ENCODE data around the gene LAMA5.
A peak's percentile ranks its signal among the peaks of the same experiment; 100 is the strongest.

Gene LAMA5, protein sequence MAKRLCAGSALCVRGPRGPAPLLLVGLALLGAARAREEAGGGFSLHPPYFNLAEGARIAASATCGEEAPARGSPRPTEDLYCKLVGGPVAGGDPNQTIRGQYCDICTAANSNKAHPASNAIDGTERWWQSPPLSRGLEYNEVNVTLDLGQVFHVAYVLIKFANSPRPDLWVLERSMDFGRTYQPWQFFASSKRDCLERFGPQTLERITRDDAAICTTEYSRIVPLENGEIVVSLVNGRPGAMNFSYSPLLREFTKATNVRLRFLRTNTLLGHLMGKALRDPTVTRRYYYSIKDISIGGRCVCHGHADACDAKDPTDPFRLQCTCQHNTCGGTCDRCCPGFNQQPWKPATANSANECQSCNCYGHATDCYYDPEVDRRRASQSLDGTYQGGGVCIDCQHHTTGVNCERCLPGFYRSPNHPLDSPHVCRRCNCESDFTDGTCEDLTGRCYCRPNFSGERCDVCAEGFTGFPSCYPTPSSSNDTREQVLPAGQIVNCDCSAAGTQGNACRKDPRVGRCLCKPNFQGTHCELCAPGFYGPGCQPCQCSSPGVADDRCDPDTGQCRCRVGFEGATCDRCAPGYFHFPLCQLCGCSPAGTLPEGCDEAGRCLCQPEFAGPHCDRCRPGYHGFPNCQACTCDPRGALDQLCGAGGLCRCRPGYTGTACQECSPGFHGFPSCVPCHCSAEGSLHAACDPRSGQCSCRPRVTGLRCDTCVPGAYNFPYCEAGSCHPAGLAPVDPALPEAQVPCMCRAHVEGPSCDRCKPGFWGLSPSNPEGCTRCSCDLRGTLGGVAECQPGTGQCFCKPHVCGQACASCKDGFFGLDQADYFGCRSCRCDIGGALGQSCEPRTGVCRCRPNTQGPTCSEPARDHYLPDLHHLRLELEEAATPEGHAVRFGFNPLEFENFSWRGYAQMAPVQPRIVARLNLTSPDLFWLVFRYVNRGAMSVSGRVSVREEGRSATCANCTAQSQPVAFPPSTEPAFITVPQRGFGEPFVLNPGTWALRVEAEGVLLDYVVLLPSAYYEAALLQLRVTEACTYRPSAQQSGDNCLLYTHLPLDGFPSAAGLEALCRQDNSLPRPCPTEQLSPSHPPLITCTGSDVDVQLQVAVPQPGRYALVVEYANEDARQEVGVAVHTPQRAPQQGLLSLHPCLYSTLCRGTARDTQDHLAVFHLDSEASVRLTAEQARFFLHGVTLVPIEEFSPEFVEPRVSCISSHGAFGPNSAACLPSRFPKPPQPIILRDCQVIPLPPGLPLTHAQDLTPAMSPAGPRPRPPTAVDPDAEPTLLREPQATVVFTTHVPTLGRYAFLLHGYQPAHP (N-terminal part only)

DNA sequence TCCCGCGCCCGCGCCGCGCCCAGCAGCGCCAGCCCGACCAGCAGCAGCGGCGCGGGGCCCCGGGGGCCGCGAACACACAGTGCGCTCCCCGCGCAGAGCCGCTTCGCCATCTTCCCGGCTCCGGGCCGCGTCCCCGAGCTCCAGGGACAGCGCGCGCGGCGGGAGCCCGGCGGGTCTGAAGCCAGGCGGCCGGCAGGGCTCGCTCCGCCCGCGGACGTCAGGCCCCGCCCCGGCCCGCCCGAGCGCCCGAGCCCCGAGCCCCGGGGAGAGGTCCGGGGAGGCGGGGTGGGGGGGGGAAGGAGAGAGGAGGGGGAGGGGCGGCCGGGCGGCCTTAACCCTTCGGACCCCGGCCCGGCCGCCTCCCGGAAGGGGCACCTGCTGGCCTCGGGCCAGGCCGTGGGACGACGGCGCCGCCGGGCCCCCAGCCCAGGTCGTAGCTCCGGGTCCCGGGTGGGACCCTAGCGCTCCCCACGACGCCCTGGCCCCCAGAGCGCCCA is at the start of gene LAMA5:
Gene LAMA5, minus strand, starts transcription at position 177 of the 497 bp plus-strand sequence. Its CDS starts 67 bp downstream, at position 110.
- no peaks in the 10 kb centered on the region for H3K36me3 ChIP-seq (ENCODE audit: insufficient read depth, low read length)
- no peaks in the 10 kb centered on the region for H3K9me3 ChIP-seq (ENCODE audit: control insufficient read depth, insufficient read depth, low read length)
- peak within 1 kb of the TSS; percentile 76 for H3K9ac ChIP-seq (ENCODE audit: low read depth, low read length)
- peaks cover 47% of the 10 kb centered on the region; the same call in 1 of the 2 replicates for H3K4me1 ChIP-seq (ENCODE audit: insufficient read depth, low read length)

DNA sequence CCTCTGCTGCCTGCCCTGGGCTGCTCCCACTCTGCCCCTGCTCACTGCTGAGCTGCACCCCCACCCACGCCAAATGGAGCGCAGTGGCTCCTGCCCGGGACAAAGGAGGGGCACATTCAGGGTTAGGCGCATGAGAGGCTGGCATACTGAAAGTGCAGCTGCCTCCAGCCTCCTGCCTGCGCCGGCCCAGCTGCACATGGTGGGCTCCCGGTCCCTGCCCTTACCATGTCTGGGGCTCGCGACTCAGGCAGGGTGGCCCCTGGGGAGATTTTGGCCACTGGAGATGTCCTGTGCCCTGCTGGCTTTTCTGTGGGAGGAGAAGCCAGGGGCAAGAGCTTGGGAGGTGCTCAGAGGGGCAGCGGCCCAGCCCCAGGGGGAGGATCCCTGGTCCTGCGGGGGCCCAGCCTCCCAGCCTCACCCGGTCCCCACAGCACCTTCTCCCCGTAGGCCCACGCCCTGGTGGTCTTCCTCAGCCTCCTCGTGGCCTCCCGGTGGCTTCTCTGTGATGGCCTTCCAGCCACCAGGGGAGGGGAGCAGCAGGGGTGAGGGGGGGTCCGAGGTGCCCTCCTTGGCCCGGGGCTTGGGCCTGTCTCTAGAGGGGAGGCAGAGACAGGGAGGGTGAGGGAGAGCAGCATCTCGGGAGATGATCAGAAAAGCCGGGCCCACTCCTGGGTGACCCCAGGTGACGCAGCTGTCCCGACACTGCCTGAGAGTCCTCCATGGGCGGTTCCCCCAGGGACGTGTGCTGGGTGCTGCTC is 48.4 kb upstream of the LAMA5 start:
- Histone ChIP-seq H3K4me1 (ENCODE audit: insufficient read depth, low read length) (no peaks in the 10 kb centered on the region), H3K9me3 (ENCODE audit: control insufficient read depth, insufficient read depth, low read length) (no peaks in the 10 kb centered on the region), H3K9ac (ENCODE audit: low read depth, low read length) (no peak overlapping the region), H3K36me3 (ENCODE audit: insufficient read depth, low read length) (no peaks in the 10 kb centered on the region)

DNA sequence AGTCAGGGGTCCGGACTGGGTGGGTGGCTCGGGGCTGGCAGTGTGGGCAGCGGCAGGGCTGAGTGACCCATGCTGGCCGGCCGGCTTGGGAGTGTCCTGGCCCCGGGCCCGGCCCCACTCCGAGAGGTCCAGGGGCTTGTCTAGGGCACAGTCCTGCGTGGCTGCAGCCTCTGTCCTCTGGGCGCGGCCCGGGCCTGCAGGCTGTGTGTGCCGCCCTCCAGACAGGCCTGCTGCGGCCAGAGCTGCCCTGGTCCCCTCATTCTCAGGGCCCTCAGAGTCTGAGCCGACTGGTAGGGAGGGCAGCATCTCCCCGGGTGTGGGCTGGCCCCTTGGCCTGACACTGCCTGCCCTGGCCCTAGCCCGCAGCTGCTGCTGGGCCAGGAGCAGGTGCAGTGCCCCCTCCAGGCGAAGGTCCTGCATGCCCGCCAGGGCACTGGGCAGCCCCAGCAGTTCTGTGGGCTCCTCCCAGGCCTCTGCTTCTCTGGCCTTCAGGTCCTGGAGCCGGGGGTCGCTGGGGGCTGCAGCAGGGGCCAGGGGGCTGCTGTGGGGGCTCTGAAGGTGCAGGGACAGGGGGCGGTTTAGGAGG is 46.9 kb upstream of the LAMA5 start:
- no peaks in the 10 kb centered on the region for H3K9me3 ChIP-seq (ENCODE audit: control insufficient read depth, insufficient read depth, low read length)
- no peak overlapping the region for H3K9ac ChIP-seq (ENCODE audit: low read depth, low read length)
- no peaks in the 10 kb centered on the region for H3K4me1 ChIP-seq (ENCODE audit: insufficient read depth, low read length)
- H3K36me3 ChIP-seq (ENCODE audit: insufficient read depth, low read length), result no peaks in the 10 kb centered on the region

DNA sequence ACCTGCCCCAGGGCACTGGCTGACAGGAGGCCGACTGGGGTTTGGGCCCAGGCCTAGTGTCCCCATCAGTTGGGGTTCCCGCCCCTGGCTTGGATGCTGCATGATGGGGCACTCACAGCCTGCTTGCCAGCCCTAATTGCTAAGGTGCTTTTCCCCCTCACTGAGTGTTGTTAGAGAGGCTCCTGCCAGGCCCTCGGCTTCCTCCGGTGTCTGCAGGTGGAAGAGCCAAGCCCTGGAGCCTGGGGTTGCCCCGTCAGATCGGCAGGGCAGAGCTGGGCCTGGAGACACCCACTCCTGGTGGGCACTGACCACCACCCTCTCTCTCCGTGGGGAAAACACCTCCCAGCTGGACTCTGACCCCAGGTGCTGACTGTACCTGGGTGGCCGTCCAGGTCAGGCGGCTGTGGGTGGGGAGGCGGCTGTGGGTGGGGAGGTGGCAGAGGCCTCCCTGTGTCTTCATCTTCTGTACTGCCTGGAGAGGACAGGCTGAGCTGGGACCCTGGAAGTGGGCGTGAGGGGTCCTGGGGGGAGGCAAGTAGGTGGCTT is 46.0 kb upstream of the LAMA5 start:
- no peak overlapping the region for H3K9ac ChIP-seq (ENCODE audit: low read depth, low read length)
- no peaks in the 10 kb centered on the region for H3K36me3 ChIP-seq (ENCODE audit: insufficient read depth, low read length)
- no peaks in the 10 kb centered on the region for H3K9me3 ChIP-seq (ENCODE audit: control insufficient read depth, insufficient read depth, low read length)
- no peaks in the 10 kb centered on the region for H3K4me1 ChIP-seq (ENCODE audit: insufficient read depth, low read length)

DNA sequence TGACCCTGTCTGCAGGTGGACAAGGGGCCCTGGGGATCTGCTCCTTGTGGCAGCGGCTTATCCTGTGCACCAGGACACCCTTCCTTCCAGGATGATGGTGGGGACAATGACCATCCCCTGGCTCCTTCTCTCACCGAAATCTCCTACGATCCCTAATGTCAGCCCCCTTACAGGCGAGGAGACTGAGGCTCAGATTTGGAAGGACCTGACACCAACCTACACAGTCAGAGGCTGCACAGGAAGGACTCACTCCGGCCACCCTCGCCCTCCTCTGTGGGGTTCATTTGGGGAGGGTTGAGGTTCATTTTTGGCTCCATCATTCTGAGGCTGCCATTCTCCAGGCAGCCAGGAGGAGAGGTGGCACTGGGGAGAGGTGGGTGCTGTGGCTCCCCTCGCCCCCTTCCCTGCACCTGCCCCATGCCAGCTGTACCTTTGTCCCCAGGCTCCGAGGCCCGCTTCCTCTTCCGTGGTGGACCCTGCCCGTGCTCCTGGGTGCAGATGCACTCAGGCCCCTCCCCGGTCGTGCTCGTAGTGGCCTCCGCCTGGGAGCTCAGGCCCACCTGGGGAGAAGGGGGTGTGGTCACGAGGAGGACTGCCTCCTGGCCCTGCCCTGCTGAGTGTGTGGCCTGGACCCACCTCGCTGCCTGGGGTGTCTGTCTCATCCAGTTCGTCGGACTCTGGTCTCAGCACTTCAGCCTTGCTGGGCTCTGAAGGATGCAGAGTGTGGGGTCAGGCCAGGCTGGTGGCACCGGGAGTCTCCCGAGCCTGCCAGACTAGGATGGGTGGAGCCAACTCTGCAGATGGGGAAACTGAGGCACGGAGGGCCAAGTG is 45.3 kb upstream of the LAMA5 start:
- Histone ChIP-seq H3K9me3 (ENCODE audit: control insufficient read depth, insufficient read depth, low read length) (no peaks in the 10 kb centered on the region), H3K9ac (ENCODE audit: low read depth, low read length) (no peak overlapping the region), H3K36me3 (ENCODE audit: insufficient read depth, low read length) (no peaks in the 10 kb centered on the region), H3K4me1 (ENCODE audit: insufficient read depth, low read length) (no peaks in the 10 kb centered on the region; the same call in 1 of the 2 replicates)

DNA sequence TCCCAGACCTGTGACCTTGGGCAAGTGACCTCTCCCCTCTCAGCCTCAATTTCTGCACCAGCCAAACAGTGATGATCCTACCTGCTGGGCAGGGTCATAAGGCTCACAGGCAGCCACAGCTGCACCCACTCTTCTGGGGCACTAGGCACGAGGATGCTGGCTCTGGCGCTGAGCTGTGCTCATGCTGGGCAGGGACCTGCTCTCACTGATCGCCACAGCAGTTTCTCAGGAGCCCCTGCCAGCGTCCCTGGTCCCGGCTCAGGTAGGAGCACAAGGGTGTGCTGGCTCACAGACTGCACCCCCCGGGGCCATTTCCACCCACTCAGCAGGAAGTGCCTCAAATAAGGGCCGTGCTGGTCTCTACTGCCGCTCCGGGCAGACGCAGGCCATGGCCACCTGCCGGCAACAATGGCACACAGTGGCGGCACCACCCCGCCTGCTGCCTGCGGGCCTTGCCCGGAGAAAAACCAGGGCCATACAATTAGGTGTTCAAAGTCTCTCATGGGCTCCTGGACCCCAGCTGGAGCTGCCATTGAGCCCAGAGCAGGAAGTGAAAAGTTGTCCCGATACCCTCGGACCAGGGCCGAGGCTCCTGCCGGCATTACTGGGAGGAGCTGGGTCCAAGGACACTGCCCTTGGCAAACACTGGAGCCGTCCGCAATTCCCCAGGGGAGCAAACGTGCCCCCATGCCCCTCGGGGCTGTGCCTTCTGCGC is 44.5 kb upstream of the LAMA5 start:
- Histone ChIP-seq H3K9ac (ENCODE audit: low read depth, low read length) (no peak overlapping the region), H3K36me3 (ENCODE audit: insufficient read depth, low read length) (no peaks in the 10 kb centered on the region), H3K4me1 (ENCODE audit: insufficient read depth, low read length) (no peaks in the 10 kb centered on the region; the same call in 1 of the 2 replicates), H3K9me3 (ENCODE audit: control insufficient read depth, insufficient read depth, low read length) (no peaks in the 10 kb centered on the region)

DNA sequence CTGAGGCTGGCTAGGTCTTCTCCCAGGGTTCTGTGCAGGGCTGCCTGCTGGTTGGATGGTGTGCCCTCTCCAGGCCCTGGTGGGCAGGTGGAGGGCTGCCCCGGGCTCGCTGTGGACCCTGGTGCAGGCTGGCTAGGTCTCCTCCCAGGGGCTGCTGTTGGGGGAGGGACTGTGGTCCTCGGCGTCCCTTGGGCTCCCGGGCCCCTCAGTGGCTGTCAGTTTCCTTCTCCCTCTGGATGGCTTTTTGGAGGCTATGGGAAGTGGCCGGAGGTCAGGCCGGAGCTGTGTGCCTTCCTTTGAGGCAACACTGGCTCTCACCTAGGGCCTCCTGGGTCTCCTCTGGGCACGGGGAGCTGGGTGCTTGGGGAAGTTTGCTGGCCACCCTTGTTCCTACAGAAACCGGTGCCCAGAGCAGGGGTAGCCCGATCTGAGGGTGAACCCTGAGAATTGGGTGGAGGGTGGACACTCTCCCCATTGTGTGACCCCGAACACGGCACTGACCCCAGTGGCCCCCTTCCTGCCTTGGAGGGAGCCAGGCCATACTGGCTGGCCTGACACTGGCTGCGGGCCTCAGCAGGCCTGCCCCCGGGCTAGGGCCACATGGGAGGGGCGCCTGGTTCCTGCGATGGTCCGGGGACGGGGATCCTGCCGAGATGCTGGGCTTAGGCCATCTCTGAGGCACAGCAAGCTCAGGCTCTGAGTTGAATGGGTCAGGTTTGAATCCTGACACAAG is 43.8 kb upstream of the LAMA5 start:
- no peaks in the 10 kb centered on the region for H3K36me3 ChIP-seq (ENCODE audit: insufficient read depth, low read length)
- H3K9me3 ChIP-seq (ENCODE audit: control insufficient read depth, insufficient read depth, low read length), result no peaks in the 10 kb centered on the region
- no peak overlapping the region for H3K9ac ChIP-seq (ENCODE audit: low read depth, low read length)
- no peaks in the 10 kb centered on the region; the same call in 1 of the 2 replicates for H3K4me1 ChIP-seq (ENCODE audit: insufficient read depth, low read length)

DNA sequence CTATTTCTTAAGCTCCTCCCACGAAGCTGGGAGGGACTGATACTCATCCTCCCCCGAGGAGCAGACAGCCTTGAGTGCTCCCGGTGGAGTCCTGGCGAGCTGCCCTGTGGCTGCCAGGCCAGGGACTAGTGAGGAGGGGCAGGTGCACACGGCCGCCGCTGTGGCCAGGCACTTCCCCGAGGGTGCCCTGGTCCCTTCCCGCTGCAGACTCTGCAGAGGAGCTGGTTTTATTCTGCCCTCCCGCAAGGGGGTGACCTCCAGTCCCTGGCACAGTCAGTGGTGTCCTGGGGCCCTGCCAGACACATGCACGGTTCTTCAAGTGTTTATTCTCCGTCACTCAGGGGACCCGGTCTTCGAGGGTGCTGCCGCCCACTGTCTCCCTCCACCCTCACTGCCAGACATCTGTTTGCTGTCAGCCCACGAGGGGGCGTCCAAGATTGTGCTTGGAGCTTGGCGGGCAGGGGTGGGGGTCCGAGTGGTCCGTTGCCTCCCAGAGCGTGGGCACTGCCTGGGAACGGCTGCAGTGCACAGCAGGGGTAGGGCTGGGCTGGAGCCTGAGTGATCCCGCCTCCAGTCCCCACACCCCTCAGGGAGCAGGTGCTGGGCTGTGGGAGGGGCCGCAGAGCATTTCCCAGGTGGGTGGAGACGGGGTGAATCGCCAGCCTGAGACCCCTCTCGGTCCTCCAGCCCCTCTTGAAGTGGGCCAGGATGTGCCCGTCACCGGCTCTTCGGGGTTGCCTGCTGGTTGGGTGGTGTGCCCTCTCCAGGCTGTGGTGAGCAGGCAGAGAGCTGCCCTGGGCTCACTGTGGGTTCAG is 43.0 kb upstream of the LAMA5 start:
- no peaks in the 10 kb centered on the region for H3K9me3 ChIP-seq (ENCODE audit: control insufficient read depth, insufficient read depth, low read length)
- H3K36me3 ChIP-seq (ENCODE audit: insufficient read depth, low read length), result no peaks in the 10 kb centered on the region
- no peaks in the 10 kb centered on the region; the same call in 1 of the 2 replicates for H3K4me1 ChIP-seq (ENCODE audit: insufficient read depth, low read length)
- H3K9ac ChIP-seq (ENCODE audit: low read depth, low read length), result no peak overlapping the region

DNA sequence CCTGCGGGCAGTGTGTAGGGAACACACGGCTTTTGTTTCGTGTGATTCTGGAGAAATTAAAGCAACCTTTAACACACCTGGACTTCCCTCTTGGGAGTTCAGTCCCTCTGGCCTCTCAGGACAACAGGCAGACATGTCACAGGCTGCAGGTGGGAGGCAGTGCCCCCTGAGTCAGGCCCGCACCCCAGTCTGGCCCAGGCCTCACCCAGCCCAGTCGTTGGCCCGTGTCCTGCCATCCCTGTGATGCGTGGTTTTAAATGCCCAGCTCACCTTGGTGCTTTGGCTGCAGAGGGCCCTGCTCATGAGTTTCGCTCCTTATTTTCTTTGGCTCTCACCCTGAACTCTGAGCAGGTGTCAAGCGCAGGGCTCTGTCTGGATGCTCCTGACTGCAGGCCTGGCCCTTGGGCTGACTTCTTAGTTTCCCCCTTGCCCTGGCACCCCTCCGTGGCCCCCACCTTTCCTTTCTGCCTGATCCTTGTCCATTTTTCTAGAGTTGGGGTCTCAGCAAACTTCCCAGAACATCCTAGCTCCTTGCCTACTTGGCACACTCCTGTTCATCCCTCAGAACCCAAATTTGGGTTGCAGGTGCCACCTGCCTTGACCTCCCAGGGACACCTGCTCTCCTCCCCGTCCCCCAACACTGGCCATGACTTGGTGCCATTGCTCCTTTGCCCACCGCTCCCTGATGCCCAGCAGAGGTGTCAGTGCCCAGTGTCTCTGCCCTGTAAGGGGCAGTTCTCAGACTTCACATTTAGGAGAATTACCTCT is 42.2 kb upstream of the LAMA5 start:
- Histone ChIP-seq H3K4me1 (ENCODE audit: insufficient read depth, low read length) (no peaks in the 10 kb centered on the region; the same call in 1 of the 2 replicates), H3K9ac (ENCODE audit: low read depth, low read length) (no peak overlapping the region), H3K36me3 (ENCODE audit: insufficient read depth, low read length) (no peaks in the 10 kb centered on the region), H3K9me3 (ENCODE audit: control insufficient read depth, insufficient read depth, low read length) (no peaks in the 10 kb centered on the region)

DNA sequence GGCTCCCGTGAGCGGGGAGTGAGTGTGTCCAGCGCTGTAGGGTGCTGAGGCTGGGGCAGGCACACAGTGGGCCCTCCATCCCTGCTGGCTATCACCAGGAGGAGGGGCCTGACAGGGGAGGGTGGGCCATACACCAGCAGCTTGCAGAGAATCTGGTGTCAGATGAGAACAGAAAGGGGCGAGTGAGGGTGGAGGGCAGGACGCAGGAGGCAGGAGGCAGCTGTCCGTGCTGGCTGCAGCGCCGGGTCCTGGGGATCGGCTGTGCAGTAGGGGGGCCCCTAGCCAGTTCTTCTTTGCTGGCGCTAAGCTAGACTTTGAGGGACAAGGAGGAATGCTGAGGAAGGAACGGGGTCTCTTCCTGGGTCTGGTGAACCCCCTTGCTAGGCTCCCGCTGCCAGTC is 41.5 kb upstream of the LAMA5 start:
- Histone ChIP-seq H3K9me3 (ENCODE audit: control insufficient read depth, insufficient read depth, low read length) (no peaks in the 10 kb centered on the region), H3K36me3 (ENCODE audit: insufficient read depth, low read length) (no peaks in the 10 kb centered on the region), H3K9ac (ENCODE audit: low read depth, low read length) (no peak overlapping the region), H3K4me1 (ENCODE audit: insufficient read depth, low read length) (no peaks in the 10 kb centered on the region; the same call in 1 of the 2 replicates)

Data from ES-I3 (cell line).